ENCODE data around the gene SEMA3B. TPM values are rescaled to one million over a fixed set of nuclear protein-coding genes. Genes with fewer than 3 reads are reported as not detected.

SEMA3B gene
- total and polyA plus RNA-seq, 9 of the 15 experiments (the other 6 are each of a cell fraction or from before 2014, with no cell fraction given), result 0.03 to 1.8 (median 0.55) TPM; not detected in 1

GRCh38 chr3:50227390-50228183 lies 41.4 kb upstream of the SEMA3B start (continued):
- no peak for TF ChIP-seq ZNF408 (CRISPR knock-in tag; IDR thresholded peaks at IDR 0.05; ENCODE audit: low read depth)
- no peak for TF ChIP-seq FOXJ3 (CRISPR knock-in tag; IDR thresholded peaks at IDR 0.05)
- TF ChIP-seq FIP1L1 (IDR thresholded peaks at IDR 0.05; ENCODE audit: low read depth, low read length, poor library complexity, severe bottlenecking), result peak; percentile 56
- no peak for TF ChIP-seq RBM15 (IDR thresholded peaks at IDR 0.05; ENCODE audit: insufficient read depth, low read length)
- TF ChIP-seq RBFOX2 (IDR thresholded peaks at IDR 0.05; ENCODE audit: low read depth, low read length), result peak; percentile 64
- no peak for TF ChIP-seq RERE (CRISPR knock-in tag; IDR thresholded peaks at IDR 0.05; ENCODE audit: borderline replicate concordance)
- peak; percentile 45; the same call in 1 of the 2 replicates for TF ChIP-seq ZBTB7A (IDR thresholded peaks at IDR 0.05; ENCODE audit: borderline replicate concordance, control insufficient read depth, low read depth, low read length)
- TF ChIP-seq ASH1L (IDR thresholded peaks at IDR 0.05; ENCODE audit: borderline replicate concordance, low read depth, partially characterized antibody), result no peak
- no peak for TF ChIP-seq ZSCAN29 (IDR thresholded peaks at IDR 0.05)
- TF ChIP-seq SNIP1 (IDR thresholded peaks at IDR 0.05; ENCODE audit: low read depth), result 0 out of 2 replicates have a peak, but pooled peaks have one; percentile 38
- TF ChIP-seq SP1 (CRISPR knock-in tag; IDR thresholded peaks at IDR 0.05), result peak; percentile 93
- TF ChIP-seq CREM (IDR thresholded peaks at IDR 0.05; ENCODE audit: low read depth), result peak; percentile 66
- TF ChIP-seq ZC3H8 (IDR thresholded peaks at IDR 0.05), result no peak
- TF ChIP-seq MAFG (tag; conservative IDR thresholded peaks at IDR 0.05), result no peak
- TF ChIP-seq HDAC2 (IDR thresholded peaks at IDR 0.05), result peak; percentile 17
- no peak for TF ChIP-seq CHD2 (IDR thresholded peaks at IDR 0.05; ENCODE audit: low read depth, low read length)
- 0 out of 2 replicates have a peak, but pooled peaks have one; percentile 27 for TF ChIP-seq SMAD4 (CRISPR knock-in tag; conservative IDR thresholded peaks at IDR 0.05)
- peak; percentile 32; the same call in 1 of the 2 replicates for TF ChIP-seq ZNF511 (CRISPR knock-in tag; IDR thresholded peaks at IDR 0.05)
- peak; percentile 54 for TF ChIP-seq KLF13 (tag; IDR thresholded peaks at IDR 0.05; ENCODE audit: borderline replicate concordance, low read depth)
- peak; percentile 55; the same call in 1 of the 2 replicates for TF ChIP-seq PHF8 (IDR thresholded peaks at IDR 0.05; ENCODE audit: borderline replicate concordance, low read length)
- no peak for TF ChIP-seq ZNF644 (tag; IDR thresholded peaks at IDR 0.05; ENCODE audit: low read depth)
- TF ChIP-seq E2F3 (CRISPR knock-in tag; IDR thresholded peaks at IDR 0.05), result peak; percentile 62; the same call in 1 of the 2 replicates
